Stomach (tissue), 9 donors: ENCODE measurements around the gene DIP2A. TPM values are rescaled to one million over a fixed set of nuclear protein-coding genes. Genes with fewer than 3 reads are reported as not detected.

Source experiments
- DNase-seq, 2 donors: peaks; one replicate each; pipeline versions ENCODE4 v3.0.0 to v3.0.0-alpha.2; 2013 to 2019
- H3K27ac ChIP-seq, 5 donors: fragments of 200-600 bp in 4 of 5; sonication (generic) in 4 of 5; one replicate each; pipeline ENCODE4 v1.5.1; 2013 to 2019; ENCODE audit warnings: mild to moderate bottlenecking in 1 of 5, moderate library complexity in 1 of 5
- H3K27me3 ChIP-seq, 3 donors: fragments of 200-600 bp; sonication (generic); one replicate each; pipeline ENCODE4 v1.5.1; 2017 to 2019; ENCODE audit warnings: mixed run types in 1 of 3
- H3K36me3 ChIP-seq, 4 donors: fragments of 200-600 bp; sonication (generic); 1 replicate in 3 of 4; 2 replicates in 1 of 4; pipeline ENCODE4 v1.5.1; 2016 to 2019
- H3K4me1 ChIP-seq, 4 donors: fragments of 200-600 bp; sonication (generic); one replicate each; pipeline ENCODE4 v1.5.1; 2016 to 2019
- H3K4me3 ChIP-seq, 4 donors: fragments of 200-600 bp; sonication (generic) in 3 of 4; one replicate each; pipeline ENCODE4 v1.5.1; 2016 to 2019; ENCODE audit warnings: mild to moderate bottlenecking in 1 of 4
- H3K9me3 ChIP-seq, 4 donors: fragments of 200-600 bp; sonication (generic); one replicate each; pipeline ENCODE4 v1.5.1; 2016 to 2019
- CTCF ChIP-seq, 7 experiments: fragments of 450-650 bp in 4 of 7; fragments of 200-600 bp in 3 of 7; sonication (generic) in 3 of 7; IDR thresholded peaks; one replicate each; pipeline ENCODE4 v1.5.1; 2016 to 2019; ENCODE audit warnings: antibody characterized with exemption in 7 of 7, control low read depth in 2 of 7, mild to moderate bottlenecking in 1 of 7
- EP300 ChIP-seq: sonication (generic); formaldehyde crosslinking; IDR thresholded peaks from one replicate; pipeline ENCODE4 v1.6.1; 2017; ENCODE audit warnings: antibody characterized with exemption
- POLR2A ChIP-seq, 4 donors: fragments of 450-650 bp; IDR thresholded peaks; one replicate each; pipeline ENCODE4 v1.6.1; 2016; ENCODE audit warnings: antibody characterized with exemption in 4 of 4, control low read depth in 2 of 4, mild to moderate bottlenecking in 1 of 4, moderate library complexity in 1 of 4
- POLR2AphosphoS5 ChIP-seq, 3 donors: sonication (generic); formaldehyde crosslinking; IDR thresholded peaks; one replicate each; pipeline ENCODE4 v1.6.1; 2016; ENCODE audit warnings: antibody characterized with exemption in 3 of 3
- WGBS, 5 donors: extraction: QIAGEN DNeasy Blood & Tissue Kit in 3 of 5; methylation state at CpG; one replicate each; pipeline versions ENCODE4 v1.1.5 to v1.1.7; 2013 to 2018; 5-methylcytosine and 5-hydroxymethylcytosine counted together
- intact Hi-C: fragments of 100-400 bp; cut with DNase I; formaldehyde crosslinking; loops from one replicate; pipeline ENCODE4 v1.15.1; 2023; ENCODE audit warnings: low total_unique reads
- polyA plus RNA-seq, 3 donors: library from polyadenylated mRNA; stranded (reverse); fragments of 200-250 nt; gene quantifications; one replicate each; pipeline ENCODE4 v1.2.3, GENCODE V29; 2013
- total RNA-seq, 5 donors: library from RNA; depleted of rRNA; stranded (reverse); fragments of >200 nt; gene quantifications; one replicate each; pipeline versions ENCODE4 v1.1.0 to v1.2.3, GENCODE V29; 2014 to 2016
- donor health status: healthy with polysubstance abuse.
- donor health status: Bipolar disorder and iron deficiency.
- donor health status: healthy.

Gene DIP2A
- total and polyA plus RNA-seq, 8 donors, result 7.3 to 122 (median 51.0) TPM

DNA sequence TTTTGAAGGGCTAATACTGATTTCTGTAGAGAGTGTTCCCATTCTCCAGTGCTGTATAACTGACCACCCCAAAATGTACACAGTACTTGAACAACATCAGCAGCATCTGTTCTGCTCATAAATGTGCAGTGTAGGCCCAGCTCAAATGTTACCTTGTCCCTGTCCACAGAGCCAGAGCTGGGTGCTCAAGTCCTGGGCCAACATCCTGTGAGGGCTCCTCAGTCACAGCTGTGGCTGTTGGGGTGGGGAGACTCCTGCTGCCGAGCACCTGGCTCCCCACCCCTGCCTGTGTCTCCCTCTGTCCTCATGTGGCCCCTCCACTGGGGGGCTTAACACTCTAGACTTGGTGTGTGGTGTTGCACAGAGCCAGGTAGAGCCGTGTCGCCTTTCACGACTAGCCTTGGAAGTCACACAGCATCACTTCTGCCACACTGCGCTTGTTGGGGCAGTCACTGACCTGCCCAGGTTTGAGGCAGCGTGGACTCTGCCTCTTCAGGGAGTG, 30.5 kb downstream of the DIP2A start:
- WGBS, 5 donors, result 88 to 96% (median 90%) methylated on average over 5 to 6 of the region's 6 CpGs
- H3K4me3 ChIP-seq, result no peak overlapping the region

DNA sequence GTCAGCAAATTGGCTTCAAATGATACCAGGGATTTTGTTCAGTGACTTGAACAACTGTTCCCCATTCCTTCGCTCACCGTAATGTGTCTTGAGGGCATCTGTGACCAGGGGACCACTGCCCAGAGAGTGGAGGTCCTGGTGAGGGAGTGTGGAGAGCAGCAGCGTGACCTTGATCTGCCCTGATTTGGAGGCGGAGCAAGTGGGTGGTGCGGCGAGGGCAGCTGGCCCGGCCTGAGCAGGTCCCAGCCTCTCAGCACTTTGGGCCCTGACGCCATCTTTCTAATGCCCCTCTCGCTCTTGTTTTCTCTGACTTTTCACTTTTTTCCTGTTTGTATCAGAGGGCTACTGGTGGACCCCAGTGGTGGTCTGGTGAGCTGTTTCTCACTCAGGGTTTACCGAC, 31.1 kb downstream of the DIP2A start:
- peaks cover 0 to 6% (median 0%) of the 10 kb centered on the region in 4 donors for H3K4me1 ChIP-seq
- TF ChIP-seq POLR2A (IDR thresholded peaks at IDR 0.05) (no peak), EP300 (no peak), POLR2AphosphoS5 (IDR thresholded peaks at IDR 0.05) (no peak), CTCF (IDR thresholded peaks at IDR 0.05) (no peak)
- no peak for DNase-seq
- 88 to 97% (median 96%) methylated on average over 10 of the region's 10 CpGs for WGBS, 5 donors
- H3K27me3 ChIP-seq, result no peaks in the 10 kb centered on the region
- no peak overlapping the region for H3K4me3 ChIP-seq
- H3K36me3 ChIP-seq, result peaks cover 4 to 74% (median 64%) of the 10 kb centered on the region in 4 donors
- H3K9me3 ChIP-seq, result no peaks in the 10 kb centered on the region
- intact Hi-C loops, result no loop called here
- no peak overlapping the region for H3K27ac ChIP-seq

More for the DNA sequence above, 30.5 kb downstream of the DIP2A start:
- TF ChIP-seq POLR2A (IDR thresholded peaks at IDR 0.05) (no peak), CTCF (IDR thresholded peaks at IDR 0.05) (no peak), POLR2AphosphoS5 (IDR thresholded peaks at IDR 0.05) (no peak), EP300 (no peak)
- DNase-seq, result no peak
- H3K27me3 ChIP-seq, result no peaks in the 10 kb centered on the region
- H3K36me3 ChIP-seq, result peaks cover 4 to 70% (median 60%) of the 10 kb centered on the region in 4 donors
- H3K4me1 ChIP-seq, result peaks cover 0 to 6% (median 0%) of the 10 kb centered on the region in 4 donors
- no peaks in the 10 kb centered on the region for H3K9me3 ChIP-seq
- intact Hi-C loops, result no loop called here
- H3K27ac ChIP-seq, result no peak overlapping the region

GRCh38 chr21:46491553-46491952, 32.9 kb downstream of the DIP2A start:
- no peaks in the 10 kb centered on the region for H3K9me3 ChIP-seq
- 96 to 99% (median 98%) methylated on average over 3 of the region's 3 CpGs for WGBS, 5 donors
- intact Hi-C loops, result no loop called here
- peaks cover 4 to 68% (median 65%) of the 10 kb centered on the region in 4 donors for H3K36me3 ChIP-seq
- peaks cover 0 to 5% (median 0%) of the 10 kb centered on the region in 4 donors for H3K4me1 ChIP-seq
- H3K27ac ChIP-seq, result no peak overlapping the region
- TF ChIP-seq CTCF (IDR thresholded peaks at IDR 0.05) (no peak), EP300 (no peak), POLR2AphosphoS5 (IDR thresholded peaks at IDR 0.05) (no peak), POLR2A (IDR thresholded peaks at IDR 0.05) (no peak)
- DNase-seq, result no peak
- H3K27me3 ChIP-seq, result no peaks in the 10 kb centered on the region
- no peak overlapping the region for H3K4me3 ChIP-seq

- intact Hi-C loops, result no loop called here
- Histone ChIP-seq H3K4me1 (no peaks in the 10 kb centered on the region), H3K36me3 (peaks cover 9 to 77% (median 70%) of the 10 kb centered on the region in 4 donors), H3K4me3 (no peak overlapping the region), H3K27me3 (no peaks in the 10 kb centered on the region), H3K27ac (no peak overlapping the region), H3K9me3 (no peaks in the 10 kb centered on the region)
- TF ChIP-seq CTCF (IDR thresholded peaks at IDR 0.05), result no peak
- no peak for TF ChIP-seq POLR2AphosphoS5 (IDR thresholded peaks at IDR 0.05)
- TF ChIP-seq POLR2A (IDR thresholded peaks at IDR 0.05), result no peak
- TF ChIP-seq EP300, result no peak
- no peak for DNase-seq
- WGBS, 5 donors, result 80 to 93% (median 87%) methylated on average over 5 of the region's 5 CpGs
Observed at GRCh38 chr21:46492851-46493250, 34.2 kb downstream of the DIP2A start.
